ENCODE data around the gene MASP2.

DNA sequence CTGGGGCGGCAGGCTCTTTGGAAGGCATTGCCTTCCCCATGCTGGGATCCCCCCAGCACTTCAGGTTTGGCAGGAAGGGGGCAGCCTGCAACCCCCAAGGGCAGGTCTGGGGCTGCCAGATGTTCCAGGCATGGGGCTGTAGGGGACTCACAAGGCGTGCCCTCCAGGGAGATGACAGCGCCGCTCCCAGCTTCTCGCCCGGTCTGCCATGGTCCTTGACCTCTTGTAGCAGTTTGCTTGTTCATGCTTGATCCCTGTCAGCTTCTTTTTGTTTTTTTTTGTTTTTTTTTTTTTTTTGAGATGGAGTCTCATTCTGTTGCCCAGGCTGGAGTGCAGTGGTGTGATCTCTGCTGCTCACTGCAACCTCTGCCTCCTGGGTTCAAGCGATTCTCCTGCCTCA, 56.2 kb downstream of the MASP2 start:
- TF ChIP-seq, protein P1, sequence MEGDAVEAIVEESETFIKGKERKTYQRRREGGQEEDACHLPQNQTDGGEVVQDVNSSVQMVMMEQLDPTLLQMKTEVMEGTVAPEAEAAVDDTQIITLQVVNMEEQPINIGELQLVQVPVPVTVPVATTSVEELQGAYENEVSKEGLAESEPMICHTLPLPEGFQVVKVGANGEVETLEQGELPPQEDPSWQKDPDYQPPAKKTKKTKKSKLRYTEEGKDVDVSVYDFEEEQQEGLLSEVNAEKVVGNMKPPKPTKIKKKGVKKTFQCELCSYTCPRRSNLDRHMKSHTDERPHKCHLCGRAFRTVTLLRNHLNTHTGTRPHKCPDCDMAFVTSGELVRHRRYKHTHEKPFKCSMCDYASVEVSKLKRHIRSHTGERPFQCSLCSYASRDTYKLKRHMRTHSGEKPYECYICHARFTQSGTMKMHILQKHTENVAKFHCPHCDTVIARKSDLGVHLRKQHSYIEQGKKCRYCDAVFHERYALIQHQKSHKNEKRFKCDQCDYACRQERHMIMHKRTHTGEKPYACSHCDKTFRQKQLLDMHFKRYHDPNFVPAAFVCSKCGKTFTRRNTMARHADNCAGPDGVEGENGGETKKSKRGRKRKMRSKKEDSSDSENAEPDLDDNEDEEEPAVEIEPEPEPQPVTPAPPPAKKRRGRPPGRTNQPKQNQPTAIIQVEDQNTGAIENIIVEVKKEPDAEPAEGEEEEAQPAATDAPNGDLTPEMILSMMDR (conservative IDR thresholded peaks at IDR 0.05; ENCODE audit: low read length) = no peak
- TF ChIP-seq EZH2phosphoT487 (IDR thresholded peaks at IDR 0.05; ENCODE audit: borderline replicate concordance, low read depth, low read length) = no peak
